ENCODE results near the gene INPP5K.

The INPP5K gene

GRCh38 chr17:1484676-1485422 lies 31.6 kb downstream of the INPP5K start:
- peak; percentile 81 for DNase-seq

DNA sequence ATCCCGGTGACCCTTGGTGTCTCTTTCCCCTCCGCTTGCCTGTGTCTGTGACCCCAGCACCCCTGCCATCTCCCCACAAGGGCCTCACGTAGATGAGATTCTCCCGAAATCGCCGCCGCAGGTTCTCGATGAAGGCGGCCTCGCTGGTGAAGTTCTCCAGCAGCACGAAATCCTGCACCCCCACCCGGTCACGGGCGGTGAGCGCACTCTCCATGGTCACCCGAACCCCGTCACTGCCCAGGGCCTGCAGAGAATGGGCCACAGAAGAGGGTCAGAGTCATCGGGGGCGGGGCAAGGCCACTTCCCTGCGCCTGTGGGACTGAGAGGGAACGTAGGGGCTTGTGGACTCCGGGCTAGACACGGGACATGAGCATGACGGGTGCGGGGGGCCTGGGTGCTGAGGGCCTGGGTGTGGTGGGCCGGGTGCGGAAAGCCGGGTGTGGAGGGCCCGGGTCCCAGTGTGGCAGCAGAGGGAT lies 32.3 kb downstream of the INPP5K start:
- no peak for DNase-seq

- DNase-seq = no peak
These were observed 33.7 kb downstream of the INPP5K start for GRCh38 chr17:1482680-1483079.

DNA sequence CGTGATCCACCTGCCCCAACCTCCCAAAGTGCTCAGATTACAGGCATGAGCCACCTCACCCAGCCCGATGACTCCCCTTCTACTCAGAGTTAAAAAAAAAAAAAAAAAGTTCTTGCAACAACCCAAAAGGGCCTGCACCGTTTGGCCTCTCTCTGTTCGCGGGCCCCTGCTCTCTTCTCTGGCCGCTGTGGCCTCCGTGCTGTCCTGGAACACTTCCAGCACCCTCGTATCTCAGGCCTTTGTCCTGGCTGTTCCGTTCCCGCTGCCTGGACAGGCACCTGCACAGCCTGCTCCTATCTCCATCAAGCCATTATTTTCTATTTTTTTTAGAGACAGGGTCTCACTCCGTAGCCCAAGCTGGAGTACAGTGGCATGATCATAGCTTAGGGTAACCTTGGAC lies 34.7 kb downstream of the INPP5K start:
- DNase-seq = no peak

DNA sequence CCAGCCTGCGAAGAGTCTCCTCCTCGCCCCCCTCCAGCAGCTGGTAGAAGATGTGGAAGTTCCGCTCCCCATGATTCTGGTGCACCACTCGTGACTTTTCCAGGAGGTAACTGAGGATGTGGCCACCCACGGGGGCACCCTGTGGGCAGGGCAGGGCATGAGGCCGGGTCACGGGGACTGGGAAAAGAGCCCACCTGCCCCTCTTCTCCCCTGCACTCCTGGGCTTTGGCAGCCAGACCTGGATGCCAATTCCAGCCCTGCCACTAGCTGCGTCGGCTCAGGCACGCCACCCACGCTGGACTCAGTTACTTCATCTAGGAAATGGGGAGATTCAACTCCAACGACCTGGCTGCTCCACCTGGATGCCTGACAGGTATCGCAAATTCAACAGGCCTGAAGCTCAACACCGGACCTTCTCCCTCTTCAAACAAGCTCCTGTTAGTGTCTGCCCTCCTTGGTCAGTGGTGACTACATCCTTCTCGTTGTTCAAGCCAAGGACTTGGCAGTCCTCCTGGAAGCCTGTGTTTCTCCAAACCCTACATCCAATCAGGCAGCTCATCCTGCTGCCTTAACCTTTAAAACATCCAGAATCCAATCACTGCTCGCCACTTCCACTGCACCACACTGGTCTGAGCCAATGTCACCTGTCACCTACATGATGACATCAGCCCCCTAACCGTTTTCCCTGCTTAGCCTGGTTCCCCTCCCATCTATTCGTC lies 35.5 kb downstream of the INPP5K start:
- DNase-seq = no peak

- no peak for DNase-seq
These were observed 38.0 kb downstream of the INPP5K start for GRCh38 chr17:1478418-1478817.

GRCh38 chr17:1475321-1475854 lies 41.0 kb downstream of the INPP5K start:
- no peak for DNase-seq

DNA sequence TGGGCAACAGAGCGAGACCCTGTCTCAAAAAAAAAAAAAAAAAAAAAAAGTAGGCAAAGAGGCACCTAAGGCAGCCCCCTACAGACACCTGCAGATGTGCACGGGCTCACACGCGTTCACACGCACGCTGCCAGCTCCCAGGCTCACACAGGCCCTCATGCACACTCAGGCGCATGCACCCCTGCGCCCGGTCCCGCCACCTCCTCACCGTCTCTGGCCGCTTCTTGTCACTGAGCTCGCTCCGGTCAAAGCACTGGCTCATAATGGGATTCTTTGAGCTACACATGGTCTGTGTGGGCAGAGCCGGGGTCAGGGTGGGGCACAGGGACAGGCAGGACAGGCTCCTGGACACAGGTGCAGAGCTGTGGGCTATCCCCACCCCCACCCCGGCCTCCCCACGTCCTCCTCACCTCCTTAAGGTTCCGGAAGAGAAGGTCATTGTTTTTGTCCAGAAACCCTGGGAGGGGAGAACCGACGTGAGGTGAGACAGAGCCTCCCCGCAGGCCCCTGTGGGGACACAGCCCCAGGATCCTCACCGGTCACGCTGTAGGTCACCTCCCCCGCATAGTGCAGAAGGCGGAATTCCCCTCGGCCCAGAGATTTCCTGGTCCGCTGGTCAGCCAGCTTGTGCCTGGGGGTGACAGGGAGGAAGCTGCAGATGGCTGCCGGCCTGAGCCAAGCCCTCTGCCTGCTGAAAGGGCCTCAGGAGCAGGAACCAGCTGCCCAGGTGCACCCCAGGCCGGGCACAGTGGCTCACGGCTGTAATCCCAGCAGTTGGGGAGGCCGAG lies 41.8 kb downstream of the INPP5K start:
- DNase-seq = no peak

GRCh38 chr17:1473841-1474240 lies 42.6 kb downstream of the INPP5K start:
- DNase-seq = peak; percentile 54

DNA sequence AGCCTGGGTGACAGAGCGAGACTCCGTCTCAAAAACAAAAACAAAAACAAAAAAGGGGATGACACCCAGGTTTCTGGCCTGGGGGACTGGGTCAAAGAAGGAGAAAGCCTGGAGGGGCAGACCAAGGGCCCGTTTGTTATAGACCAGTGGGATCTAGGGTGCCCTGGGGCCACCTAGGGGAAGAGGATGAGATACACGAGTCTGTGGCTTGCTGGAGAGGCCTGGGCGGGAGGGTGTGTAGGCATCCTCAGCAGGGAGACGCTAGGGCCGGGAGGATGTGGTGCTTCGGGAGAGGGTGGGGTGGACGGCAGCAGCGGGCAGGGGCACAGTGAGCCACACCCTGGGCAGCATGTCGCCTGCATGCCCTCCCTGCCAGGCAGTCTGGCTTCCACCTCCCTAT lies 43.2 kb downstream of the INPP5K start:
- DNase-seq = no peak

DNA sequence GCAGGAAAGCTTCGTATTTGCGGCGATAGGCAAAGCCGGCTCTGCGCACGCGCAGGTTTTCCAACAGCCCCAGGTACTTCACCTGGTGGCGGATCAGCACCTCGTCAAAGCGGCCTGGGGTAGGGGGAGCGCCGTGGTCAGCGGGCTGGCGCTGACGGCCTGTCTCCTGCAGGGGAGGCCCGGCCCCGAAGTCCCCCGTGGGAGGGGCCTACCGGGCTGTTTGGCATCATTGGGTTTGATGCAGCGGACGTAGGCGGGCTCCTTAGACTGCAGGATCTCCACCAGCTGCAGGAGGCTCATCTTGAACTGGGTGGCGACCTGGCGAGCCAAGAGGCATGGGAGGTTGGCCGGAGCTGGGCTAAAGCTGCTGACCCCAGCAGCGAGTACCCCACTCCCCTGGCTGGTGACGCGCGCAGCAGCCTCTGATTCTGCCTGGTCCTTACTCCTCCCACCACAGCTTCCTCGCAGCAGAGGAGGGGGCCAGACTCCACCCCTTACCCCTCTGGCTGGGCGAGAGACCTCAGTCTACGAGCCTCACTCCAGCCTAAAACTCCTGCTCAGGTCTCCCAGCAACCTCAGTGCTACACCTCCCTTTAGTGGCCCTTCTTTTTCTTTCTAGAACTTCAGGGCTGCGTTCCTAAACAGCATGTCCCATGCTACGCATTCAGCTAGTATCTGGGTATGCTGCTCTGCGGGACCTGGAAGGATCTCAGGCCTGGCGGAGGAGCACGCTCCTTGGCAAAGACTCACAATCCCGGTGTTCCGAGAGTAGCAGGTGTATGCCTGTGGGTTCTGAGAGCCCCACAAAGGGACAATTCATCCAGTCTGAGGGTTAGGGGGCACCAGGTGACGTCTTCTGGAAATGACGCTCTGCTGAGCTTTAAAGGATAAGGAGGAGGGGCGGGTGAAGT lies 44.2 kb downstream of the INPP5K start:
- DNase-seq = no peak

DNA sequence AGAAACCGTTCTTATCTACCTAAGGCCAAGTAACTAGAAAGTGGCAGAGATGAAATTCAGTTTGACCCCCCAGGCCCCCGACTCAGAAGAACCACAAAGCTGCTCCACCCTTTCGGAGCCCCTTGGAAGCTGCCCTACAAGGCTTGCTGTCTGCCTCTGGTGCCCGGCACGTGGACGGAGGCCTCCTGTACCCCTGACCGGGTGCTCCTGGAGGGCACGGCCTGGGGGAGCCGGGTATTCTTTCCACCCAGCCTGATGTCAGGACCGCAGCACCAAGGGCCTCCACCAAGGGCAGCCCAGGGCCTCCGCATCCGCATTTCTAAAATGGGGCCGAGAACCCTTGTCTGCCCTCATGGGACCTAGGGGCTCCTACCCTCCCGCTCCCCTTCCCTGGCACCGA lies 44.9 kb downstream of the INPP5K start:
- DNase-seq = no peak

DNA sequence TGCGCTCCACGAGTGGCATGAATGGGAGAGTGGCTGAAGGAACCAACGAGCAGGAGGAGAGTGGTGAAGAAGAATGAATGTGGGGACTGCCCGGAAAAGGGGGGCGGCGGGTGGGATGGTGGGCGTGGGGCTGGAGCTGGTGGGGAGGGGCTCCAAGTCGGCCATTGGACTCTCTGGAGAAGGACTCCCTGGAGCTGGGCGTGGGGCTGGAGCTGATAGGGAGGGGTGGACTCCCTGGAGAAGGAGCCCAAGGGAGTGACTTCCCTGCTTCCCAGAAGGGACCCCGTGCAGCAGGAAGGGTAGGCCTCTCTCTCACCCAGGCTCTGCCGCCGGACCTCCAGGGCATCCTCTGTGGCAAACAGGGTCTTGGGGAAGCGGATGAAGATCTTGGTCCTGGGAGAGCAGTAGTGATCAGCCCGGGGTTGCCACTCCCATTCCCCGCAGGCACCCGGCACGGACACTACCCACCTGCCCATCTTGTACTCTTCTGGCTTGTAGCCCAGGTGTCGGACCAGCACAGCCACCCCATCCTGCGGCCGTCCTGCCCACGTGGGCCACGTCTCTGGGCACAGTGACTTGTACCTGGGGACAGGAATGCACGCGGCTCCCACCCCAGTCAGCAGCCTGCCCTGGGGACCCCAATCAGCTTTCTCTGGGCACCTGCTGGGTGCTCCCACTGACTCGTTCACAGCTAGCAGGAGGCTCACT lies 45.5 kb downstream of the INPP5K start:
- no peak for DNase-seq

GRCh38 chr17:1470071-1470754 lies 46.2 kb downstream of the INPP5K start:
- no peak for DNase-seq

- DNase-seq = no peak
These were observed 47.1 kb downstream of the INPP5K start for GRCh38 chr17:1469231-1469852.

DNA sequence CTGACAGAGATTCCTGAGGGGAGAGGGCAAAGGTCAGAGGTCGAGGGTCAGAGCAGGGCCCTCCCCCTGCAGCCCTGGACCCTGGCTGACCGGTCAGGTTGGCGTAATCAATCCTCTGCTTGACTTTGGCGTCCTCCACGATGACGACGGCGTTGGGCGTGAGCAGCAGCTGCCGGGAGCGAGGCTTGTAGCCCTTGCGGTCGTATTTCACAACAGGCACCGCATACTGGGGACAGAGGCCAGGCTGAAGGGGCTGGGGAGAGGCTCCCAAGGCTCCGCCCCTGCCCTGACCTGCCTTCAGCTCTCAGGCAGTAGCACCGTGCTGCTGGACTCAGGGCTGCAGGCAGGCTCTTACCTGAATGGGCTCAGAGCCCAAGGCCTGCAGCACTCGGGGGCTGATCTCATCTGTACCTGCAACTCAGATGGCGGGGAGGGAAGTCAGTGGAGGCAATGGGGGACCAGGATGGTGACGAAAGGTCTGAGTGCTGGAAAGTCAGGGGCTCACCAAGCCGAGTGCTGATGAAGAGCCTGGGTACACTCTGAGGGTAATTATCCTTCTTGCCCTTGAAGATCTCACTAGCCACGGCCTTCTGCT lies 48.4 kb downstream of the INPP5K start:
- DNase-seq = peak; percentile 64

DNA sequence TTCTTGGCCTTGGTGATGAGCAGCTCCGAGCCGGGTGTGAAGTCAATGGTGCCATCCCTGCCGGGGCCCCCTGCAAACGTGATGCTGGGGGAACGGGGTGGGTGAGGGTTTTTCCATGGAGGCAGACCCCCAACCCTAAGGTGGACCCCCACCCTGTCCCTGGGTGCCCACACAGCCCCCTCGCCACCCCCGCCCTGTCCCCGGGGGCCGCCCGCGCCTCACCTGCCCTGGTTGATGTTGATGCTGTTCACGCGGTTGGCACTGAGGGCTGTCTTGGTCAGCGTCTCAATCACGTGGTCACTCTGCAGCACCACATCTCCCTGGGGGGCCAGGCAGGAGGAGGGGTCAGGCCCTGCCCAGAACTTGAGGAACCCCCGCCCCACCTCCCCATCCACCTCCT lies 49.2 kb downstream of the INPP5K start:
- no peak for DNase-seq

GRCh38 chr17:1464186-1464585 lies 52.2 kb downstream of the INPP5K start:
- no peak for DNase-seq

DNA sequence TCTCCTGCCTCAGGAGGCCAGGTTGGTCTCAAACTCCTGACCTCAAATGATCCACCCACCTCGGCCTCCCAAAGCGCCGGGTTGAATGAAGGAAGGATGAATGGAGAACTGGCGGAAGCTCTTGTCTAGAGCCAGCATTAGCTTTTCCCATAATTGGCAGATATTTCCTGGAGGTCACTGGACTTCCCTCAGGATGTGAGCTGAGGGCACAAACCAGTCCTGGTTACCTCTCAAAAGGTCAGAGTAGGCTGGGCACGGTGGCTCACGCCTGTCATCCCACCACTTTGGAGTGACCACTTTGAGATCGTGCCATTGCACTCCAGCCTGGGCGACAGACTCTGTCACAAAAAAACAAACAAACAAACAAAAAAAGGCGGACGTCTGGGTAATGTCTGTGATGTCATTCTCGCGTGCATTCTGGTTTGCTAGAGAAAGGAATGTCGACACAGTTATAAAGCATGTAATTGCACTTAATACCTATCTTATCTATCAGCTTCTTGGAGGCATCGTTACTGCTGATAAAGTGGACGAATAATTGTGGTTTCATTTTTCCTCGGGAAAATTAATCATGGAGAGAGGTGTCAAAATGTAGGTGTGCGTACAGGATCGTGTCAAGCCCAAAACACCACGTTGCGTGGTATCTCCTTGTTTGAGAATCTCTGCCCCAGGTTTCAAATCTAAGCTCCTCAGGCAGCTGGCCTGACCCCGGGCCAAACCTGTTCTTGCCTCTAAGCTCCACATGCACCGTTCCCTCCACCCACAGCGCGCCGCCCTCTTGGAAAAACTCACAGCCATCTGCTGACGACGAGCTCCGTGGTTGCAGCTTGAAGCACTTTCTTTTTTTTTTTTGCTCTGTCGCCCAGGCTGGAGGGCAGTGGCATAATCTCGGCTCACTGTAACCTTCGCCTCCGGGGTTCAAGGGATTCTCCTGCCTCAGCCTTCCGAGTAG lies 54.0 kb downstream of the INPP5K start:
- no peak for DNase-seq

All from CD4-positive, alpha-beta T cell treated with Interleukin-15 for 1 hour (primary cell).